Measurements from ENCODE around the gene TAP1. TPM values are rescaled to one million over a fixed set of nuclear protein-coding genes. Genes with fewer than 3 reads are reported as not detected.

The TAP1 gene
- total RNA-seq, 2 experiments from 2014 or later = 210 to 211 TPM

DNA sequence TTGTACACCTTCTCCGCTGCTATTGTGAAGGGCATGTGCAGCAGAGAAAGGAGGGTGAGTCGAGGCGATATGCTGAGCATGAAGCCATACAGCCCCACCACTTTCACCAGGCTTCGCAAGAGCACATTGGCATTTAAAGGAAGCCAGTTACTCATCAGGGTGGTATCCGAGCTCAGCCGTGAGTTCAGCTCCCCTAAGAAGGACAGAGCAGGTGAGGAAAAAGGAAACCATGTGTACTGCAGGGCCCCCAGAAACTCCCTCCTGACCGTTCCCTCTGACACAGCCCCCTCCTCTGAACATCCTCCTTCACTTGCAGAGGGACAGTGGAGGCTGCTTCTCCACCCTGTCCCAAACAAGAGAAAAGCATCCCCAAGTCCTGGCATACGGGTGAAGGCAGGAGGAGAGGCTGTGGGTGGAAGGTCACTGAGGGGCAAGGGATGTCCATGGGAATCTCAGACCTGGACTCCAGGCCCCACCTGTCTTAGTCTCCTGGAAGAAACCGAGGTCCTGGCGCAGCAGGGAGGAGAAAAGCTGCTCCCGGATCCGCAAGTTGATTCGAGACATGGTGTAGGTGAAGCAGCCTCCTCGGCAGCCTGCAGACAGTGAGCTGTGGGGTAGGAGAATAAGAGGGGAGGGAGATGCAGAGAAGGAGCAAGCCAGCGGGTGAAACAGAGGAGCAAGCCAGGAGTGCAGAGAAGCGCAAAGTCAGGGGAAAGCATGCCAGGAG is 18.2 kb downstream of the TAP1 start:
- Mint-ChIP-seq H3K27me3 (no peaks in the 10 kb centered on the region), H3K4me3 (peak overlapping the region; percentile 79), H3K9me3 (no peaks in the 10 kb centered on the region), H3K36me3 (ENCODE audit: low read depth) (peaks cover 84% of the 10 kb centered on the region), H3K27ac (peak overlapping the region; percentile 70), H3K4me1 (ENCODE audit: low read depth) (peaks cover 73% of the 10 kb centered on the region)
- intact Hi-C loops (cut with micrococcal nuclease) = no loop called here
- CTCF ChIA-PET = interaction anchor here (0.7 to 4.1 kb wide), 3 partner anchors 33 to 132 kb away, joined by 3 to 21 read pairs (median 4); partner anchors contain the start of gene HLA-DMA
- ATAC-seq (no peak), DNase-seq (no peak)
- TF ChIP-seq, protein P1, sequence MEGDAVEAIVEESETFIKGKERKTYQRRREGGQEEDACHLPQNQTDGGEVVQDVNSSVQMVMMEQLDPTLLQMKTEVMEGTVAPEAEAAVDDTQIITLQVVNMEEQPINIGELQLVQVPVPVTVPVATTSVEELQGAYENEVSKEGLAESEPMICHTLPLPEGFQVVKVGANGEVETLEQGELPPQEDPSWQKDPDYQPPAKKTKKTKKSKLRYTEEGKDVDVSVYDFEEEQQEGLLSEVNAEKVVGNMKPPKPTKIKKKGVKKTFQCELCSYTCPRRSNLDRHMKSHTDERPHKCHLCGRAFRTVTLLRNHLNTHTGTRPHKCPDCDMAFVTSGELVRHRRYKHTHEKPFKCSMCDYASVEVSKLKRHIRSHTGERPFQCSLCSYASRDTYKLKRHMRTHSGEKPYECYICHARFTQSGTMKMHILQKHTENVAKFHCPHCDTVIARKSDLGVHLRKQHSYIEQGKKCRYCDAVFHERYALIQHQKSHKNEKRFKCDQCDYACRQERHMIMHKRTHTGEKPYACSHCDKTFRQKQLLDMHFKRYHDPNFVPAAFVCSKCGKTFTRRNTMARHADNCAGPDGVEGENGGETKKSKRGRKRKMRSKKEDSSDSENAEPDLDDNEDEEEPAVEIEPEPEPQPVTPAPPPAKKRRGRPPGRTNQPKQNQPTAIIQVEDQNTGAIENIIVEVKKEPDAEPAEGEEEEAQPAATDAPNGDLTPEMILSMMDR (IDR thresholded peaks at IDR 0.05) = no peak
- POLR2A ChIA-PET = interaction anchor here (1.0 to 4.6 kb wide), 11 partner anchors 10 to 157 kb away, joined by 3 to 32 read pairs (median 5); partner anchors contain the start of genes BRD2, PSMB8, PSMB9 and TAP1

DNA sequence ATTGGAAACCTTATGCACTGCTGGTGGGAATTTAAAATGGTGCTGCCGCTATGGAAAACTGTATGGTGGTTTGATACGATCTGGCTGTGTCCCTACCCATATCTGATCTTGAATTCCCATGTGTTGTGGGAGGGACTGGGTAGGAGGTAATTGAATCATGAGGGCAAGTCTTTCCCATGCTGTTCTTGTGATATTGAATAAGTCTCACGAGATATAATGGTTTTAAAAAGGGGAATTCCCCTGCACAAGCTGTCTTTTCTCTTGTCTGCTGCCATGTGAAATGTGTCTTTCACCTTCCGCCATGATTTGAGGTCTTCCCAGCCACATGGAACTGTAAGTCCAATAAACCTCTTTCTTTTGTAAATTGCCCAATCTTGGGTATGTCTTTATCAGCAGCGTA is 19.8 kb downstream of the TAP1 start:
- POLR2A ChIA-PET = interaction anchor here (1.2 to 4.6 kb wide), 6 partner anchors 11 to 148 kb away, joined by 3 to 32 read pairs (median 8); partner anchors contain the start of genes PSMB8, PSMB9 and TAP1
- CTCF ChIA-PET = interaction anchor here (1.0 to 4.1 kb wide), 3 partner anchors 34 to 119 kb away, joined by 3 to 21 read pairs (median 4); partner anchors contain the start of gene HLA-DMA
- DNase-seq (no peak), ATAC-seq (no peak)
- Mint-ChIP-seq H3K36me3 (ENCODE audit: low read depth) (peaks cover 83% of the 10 kb centered on the region), H3K27me3 (no peaks in the 10 kb centered on the region), H3K4me1 (ENCODE audit: low read depth) (peaks cover 67% of the 10 kb centered on the region), H3K27ac (peak overlapping the region; percentile 70), H3K4me3 (peak overlapping the region; percentile 38), H3K9me3 (no peaks in the 10 kb centered on the region)
- TF ChIP-seq, protein P1 (IDR thresholded peaks at IDR 0.05) = no peak
- intact Hi-C loops (cut with micrococcal nuclease) = no loop called here

DNA sequence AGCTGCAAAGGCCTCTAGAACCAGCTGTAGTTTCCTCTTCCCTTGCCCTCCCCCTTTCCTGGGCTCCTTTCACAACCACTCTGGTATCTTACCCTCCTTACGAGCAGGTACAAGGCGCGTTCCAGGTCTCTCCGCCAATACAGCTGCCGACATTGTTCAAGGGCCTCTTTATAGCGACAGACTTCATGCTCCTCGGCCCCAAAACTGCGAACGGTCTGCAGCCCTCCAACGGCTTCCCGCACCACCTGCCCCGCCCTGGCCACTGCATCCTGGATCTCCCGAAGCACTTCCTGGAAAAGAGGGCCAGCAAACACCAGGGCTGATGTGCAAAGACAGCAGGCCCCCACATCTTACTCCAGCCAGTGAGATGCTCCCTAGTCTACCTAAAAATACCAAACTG is 21.0 kb downstream of the TAP1 start:
- no peak for DNase-seq
- H3K36me3 Mint-ChIP-seq (ENCODE audit: low read depth) = peaks cover 90% of the 10 kb centered on the region
- POLR2A ChIA-PET = interaction anchor here (1.2 to 4.6 kb wide), 3 partner anchors 12 to 62 kb away, joined by 3 to 32 read pairs (median 19); partner anchors contain the start of genes PSMB8, PSMB9 and TAP1
- H3K4me3 Mint-ChIP-seq = no peak overlapping the region
- no peak for ATAC-seq
- H3K4me1 Mint-ChIP-seq (ENCODE audit: low read depth) = peaks cover 74% of the 10 kb centered on the region
- intact Hi-C loops (cut with micrococcal nuclease) = no loop called here
- H3K27ac Mint-ChIP-seq = peak overlapping the region; percentile 52
- CTCF ChIA-PET = interaction anchor here (1.1 to 4.1 kb wide), 3 partner anchors 21 to 152 kb away, joined by 3 to 21 read pairs (median 3); partner anchors contain the start of genes PSMB9 and TAP1
- TF ChIP-seq, protein P1 (IDR thresholded peaks at IDR 0.05) = no peak
- no peaks in the 10 kb centered on the region for H3K9me3 Mint-ChIP-seq
- H3K27me3 Mint-ChIP-seq = no peaks in the 10 kb centered on the region

DNA sequence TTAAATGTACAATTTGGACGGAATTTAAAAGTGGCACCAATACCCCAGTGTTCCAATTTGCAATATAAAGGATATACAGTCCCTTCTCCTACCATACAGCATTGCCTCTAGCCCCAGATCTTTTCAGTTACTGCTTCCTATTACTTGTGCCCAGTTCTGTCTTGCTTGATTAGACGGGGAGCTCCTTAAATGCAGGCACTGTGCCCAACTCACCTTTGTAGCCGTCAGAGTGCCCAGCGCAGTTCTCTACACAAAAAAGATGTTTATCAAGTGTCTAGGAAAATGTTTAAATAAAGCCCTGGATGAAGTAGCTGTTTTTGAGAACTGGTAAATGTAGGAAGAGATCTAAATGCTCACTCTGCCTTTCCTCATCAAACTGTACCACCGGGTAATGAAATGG is 22.6 kb downstream of the TAP1 start:
- CTCF ChIA-PET = interaction anchor here (0.7 to 1.3 kb wide), 2 partner anchors 37 to 123 kb away, joined by 3 to 7 read pairs; no protein-coding TSS in a partner anchor
- H3K4me1 Mint-ChIP-seq (ENCODE audit: low read depth) = peaks cover 78% of the 10 kb centered on the region
- ATAC-seq (no peak), DNase-seq (no peak)
- no peak overlapping the region for H3K4me3 Mint-ChIP-seq
- POLR2A ChIA-PET = interaction anchor here (0.7 to 1.0 kb wide), 2 partner anchors 22 to 141 kb away, joined by 3 to 4 read pairs; partner anchors contain the start of gene TAP1
- peaks cover 85% of the 10 kb centered on the region for H3K36me3 Mint-ChIP-seq (ENCODE audit: low read depth)
- intact Hi-C loops (cut with micrococcal nuclease) = no loop called here
- H3K9me3 Mint-ChIP-seq = no peaks in the 10 kb centered on the region
- peak overlapping the region; percentile 67 for H3K27ac Mint-ChIP-seq
- TF ChIP-seq, protein P1 (IDR thresholded peaks at IDR 0.05) = no peak
- no peaks in the 10 kb centered on the region for H3K27me3 Mint-ChIP-seq

Data from activated CD8-positive, alpha-beta T cell treated with anti-CD3 and anti-CD28 coated beads for 36 hours (primary cell).